Karpas-422 (cell line): ENCODE data around the gene ACAP2. TPM values are rescaled to one million over a fixed set of nuclear protein-coding genes. Genes with fewer than 3 reads are reported as not detected.
A peak's percentile ranks its signal among the peaks of the same experiment; 100 is the strongest.

ENCODE experiments used
- DNase-seq: peaks from one replicate; pipeline ENCODE4 v3.0.0-alpha.2; 2015
- H2AFZ ChIP-seq: fragments of 200-600 bp; sonication (generic); 2 replicates; pipeline ENCODE4 v1.6.1; 2014; ENCODE audit warnings: antibody characterized with exemption, low read length, mixed read lengths
- H3K27ac ChIP-seq: fragments of 200-600 bp; sonication (generic); 2 replicates; pipeline ENCODE4 v1.5.1; 2014; ENCODE audit warnings: mild to moderate bottlenecking, low read length, moderate library complexity
- H3K27me3 ChIP-seq: fragments of 200-600 bp; sonication (generic); 2 replicates; pipeline ENCODE4 v1.6.1; 2014; ENCODE audit warnings: low read length, mixed read lengths
- H3K36me3 ChIP-seq: fragments of 200-600 bp; sonication (generic); 2 replicates; pipeline ENCODE4 v1.6.1; 2014; ENCODE audit warnings: low read length, mixed read lengths; ENCODE audit not compliant: insufficient read depth
- H3K4me1 ChIP-seq: fragments of 200-600 bp; sonication (generic); 2 replicates; pipeline ENCODE4 v1.6.1; 2014; ENCODE audit warnings: mild to moderate bottlenecking, low read length, mixed read lengths
- H3K4me2 ChIP-seq: fragments of 200-600 bp; sonication (generic); 2 replicates; pipeline ENCODE4 v1.6.1; 2014; ENCODE audit warnings: low read length, low read depth, mild to moderate bottlenecking; ENCODE audit not compliant: poor library complexity, severe bottlenecking
- H3K4me3 ChIP-seq: fragments of 200-600 bp; sonication (generic); 2 replicates; pipeline ENCODE4 v1.5.1; 2014; ENCODE audit warnings: mild to moderate bottlenecking, antibody characterized with exemption, low read length, mixed read lengths
- H3K79me2 ChIP-seq: fragments of 200-600 bp; sonication (generic); 2 replicates; pipeline ENCODE4 v1.6.1; 2014; ENCODE audit warnings: mild to moderate bottlenecking, low read length, mixed read lengths
- H3K9ac ChIP-seq: fragments of 200-600 bp; sonication (generic); 2 replicates; pipeline ENCODE4 v1.6.0; 2014; ENCODE audit warnings: low read length
- H3K9me2 ChIP-seq: fragments of 200-600 bp; sonication (generic), shearing (Covaris generic); replicated peaks from 2 replicates; pipeline ENCODE4 v1.6.0; 2014; ENCODE audit warnings: mild to moderate bottlenecking, low read length, moderate library complexity; ENCODE audit not compliant: insufficient read depth
- H3K9me3 ChIP-seq: fragments of 300-700, 200-600 bp; sonication (generic); 2 replicates; pipeline ENCODE4 v1.6.1; 2014; ENCODE audit warnings: low read length, mixed read lengths
- H4K20me1 ChIP-seq: fragments of 200-600 bp; sonication (generic); 2 replicates; pipeline ENCODE4 v1.6.1; 2014; ENCODE audit warnings: mild to moderate bottlenecking, antibody characterized with exemption, low read length, low read depth; ENCODE audit not compliant: insufficient read depth
- total RNA-seq: library from RNA; depleted of rRNA; stranded (reverse); fragments of >200 nt; shearing (Covaris generic); gene quantifications from 2 replicates; pipeline ENCODE4 v1.2.3, GENCODE V29; 2014; ENCODE audit warnings: low replicate concordance

ACAP2 gene
- total RNA-seq, 1 experiment from 2014 or later = 260 TPM

GRCh38 chr3:195448205-195448875 lies 5.5 kb upstream of the ACAP2 start:
- Histone ChIP-seq H3K4me1 (peaks cover 39% of the 10 kb centered on the region), H3K9me3 (no peaks in the 10 kb centered on the region), H3K79me2 (no peaks in the 10 kb centered on the region), H4K20me1 (no peaks in the 10 kb centered on the region), H3K4me3 (no peak overlapping the region), H3K27me3 (no peaks in the 10 kb centered on the region), H3K36me3 (no peaks in the 10 kb centered on the region), H3K27ac (no peak overlapping the region), H2AFZ (no peak overlapping the region), H3K9me2 (no peaks in the 10 kb centered on the region), H3K9ac (no peak overlapping the region), H3K4me2 (no peak overlapping the region)
- DNase-seq = no peak

- Histone ChIP-seq H3K36me3 (no peaks in the 10 kb centered on the region), H3K79me2 (peaks cover 5% of the 10 kb centered on the region), H4K20me1 (no peaks in the 10 kb centered on the region), H3K4me2 (peak overlapping the region; percentile 64), H3K9me3 (no peaks in the 10 kb centered on the region), H3K4me3 (no peak overlapping the region), H3K4me1 (peaks cover 40% of the 10 kb centered on the region), H3K9ac (no peak overlapping the region), H3K27me3 (no peaks in the 10 kb centered on the region), H3K27ac (no peak overlapping the region), H2AFZ (no peak overlapping the region), H3K9me2 (no peaks in the 10 kb centered on the region)
- no peak for DNase-seq
Measured at GRCh38 chr3:195447201-195447600, 4.4 kb upstream of the ACAP2 start.

- H3K9ac ChIP-seq = peak overlapping the region; percentile 29
Measured at GRCh38 chr3:195446359-195446758, 3.5 kb upstream of the ACAP2 start.

GRCh38 chr3:195445885-195446284 lies 3.1 kb upstream of the ACAP2 start:
- H3K27me3 ChIP-seq = no peaks in the 10 kb centered on the region
- peaks cover 46% of the 10 kb centered on the region for H3K4me1 ChIP-seq
- peak overlapping the region; percentile 64 for H3K4me2 ChIP-seq
- peak overlapping the region; percentile 58 for H3K27ac ChIP-seq
- peaks cover 9% of the 10 kb centered on the region; the same call in 1 of the 2 replicates for H4K20me1 ChIP-seq
- peak; percentile 44 for DNase-seq
- peaks cover 18% of the 10 kb centered on the region for H3K79me2 ChIP-seq
- peak overlapping the region; percentile 39; the same call in 1 of the 2 replicates for H2AFZ ChIP-seq
- peak overlapping the region; percentile 29 for H3K9ac ChIP-seq
- H3K9me3 ChIP-seq = no peaks in the 10 kb centered on the region
- H3K9me2 ChIP-seq = no peaks in the 10 kb centered on the region
- no peaks in the 10 kb centered on the region for H3K36me3 ChIP-seq
- H3K4me3 ChIP-seq = peak overlapping the region; percentile 34

More at GRCh38 chr3:195446359-195446758, 3.5 kb upstream of the ACAP2 start:
- Histone ChIP-seq H3K27me3 (no peaks in the 10 kb centered on the region), H2AFZ (peak overlapping the region; percentile 39; the same call in 1 of the 2 replicates), H3K4me2 (peak overlapping the region; percentile 64), H3K27ac (peak overlapping the region; percentile 58), H3K9me2 (no peaks in the 10 kb centered on the region), H4K20me1 (peaks cover 5% of the 10 kb centered on the region; the same call in 1 of the 2 replicates), H3K4me3 (peak overlapping the region; percentile 34), H3K4me1 (peaks cover 41% of the 10 kb centered on the region), H3K36me3 (no peaks in the 10 kb centered on the region), H3K79me2 (peaks cover 14% of the 10 kb centered on the region), H3K9me3 (no peaks in the 10 kb centered on the region)
- DNase-seq = peak; percentile 88

- no peaks in the 10 kb centered on the region for H3K9me2 ChIP-seq
- no peaks in the 10 kb centered on the region for H3K9me3 ChIP-seq
- H4K20me1 ChIP-seq = peaks cover 14% of the 10 kb centered on the region; the same call in 1 of the 2 replicates
- H3K4me1 ChIP-seq = peaks cover 61% of the 10 kb centered on the region
- peaks cover 42% of the 10 kb centered on the region for H3K79me2 ChIP-seq
- peak overlapping the region; percentile 71 for H3K27ac ChIP-seq
- H3K4me3 ChIP-seq = peak overlapping the region; percentile 65
- no peak for DNase-seq
- peak overlapping the region; percentile 70 for H3K9ac ChIP-seq
- H3K27me3 ChIP-seq = no peaks in the 10 kb centered on the region
- peaks cover 4% of the 10 kb centered on the region; the same call in 1 of the 2 replicates for H3K36me3 ChIP-seq
- peak overlapping the region; percentile 94 for H3K4me2 ChIP-seq
- peak overlapping the region; percentile 35 for H2AFZ ChIP-seq
Measured at GRCh38 chr3:195443391-195443989, 670 bp upstream of the ACAP2 start.

GRCh38 chr3:195441992-195442572 lies 738 bp downstream of the ACAP2 start:
- no peak overlapping the region for H2AFZ ChIP-seq
- H4K20me1 ChIP-seq = peaks cover 22% of the 10 kb centered on the region
- peak; percentile 95 for DNase-seq
- peak overlapping the region; percentile 82 for H3K4me2 ChIP-seq
- no peaks in the 10 kb centered on the region for H3K27me3 ChIP-seq
- peak overlapping the region; percentile 80 for H3K4me3 ChIP-seq
- peak overlapping the region; percentile 95 for H3K9ac ChIP-seq
- H3K27ac ChIP-seq = peak overlapping the region; percentile 91
- peaks cover 65% of the 10 kb centered on the region for H3K4me1 ChIP-seq
- H3K9me2 ChIP-seq = no peaks in the 10 kb centered on the region
- peaks cover 4% of the 10 kb centered on the region for H3K36me3 ChIP-seq
- no peaks in the 10 kb centered on the region for H3K9me3 ChIP-seq
- peaks cover 56% of the 10 kb centered on the region for H3K79me2 ChIP-seq

GRCh38 chr3:195441476-195441991 lies 1.3 kb downstream of the ACAP2 start:
- Histone ChIP-seq H3K4me2 (peak overlapping the region; percentile 82), H3K9me2 (no peaks in the 10 kb centered on the region), H3K27me3 (no peaks in the 10 kb centered on the region), H3K9ac (peak overlapping the region; percentile 95), H4K20me1 (peaks cover 24% of the 10 kb centered on the region), H3K36me3 (peaks cover 7% of the 10 kb centered on the region), H3K4me1 (peaks cover 63% of the 10 kb centered on the region), H3K9me3 (no peaks in the 10 kb centered on the region), H3K27ac (peak overlapping the region; percentile 91), H3K4me3 (peak overlapping the region; percentile 80), H2AFZ (no peak overlapping the region), H3K79me2 (peaks cover 62% of the 10 kb centered on the region)
- peak; percentile 68 for DNase-seq

GRCh38 chr3:195441051-195441450 lies 1.8 kb downstream of the ACAP2 start:
- peaks cover 67% of the 10 kb centered on the region for H3K79me2 ChIP-seq
- peaks cover 11% of the 10 kb centered on the region for H3K36me3 ChIP-seq
- no peaks in the 10 kb centered on the region for H3K27me3 ChIP-seq
- peaks cover 24% of the 10 kb centered on the region for H4K20me1 ChIP-seq
- H3K4me1 ChIP-seq = peaks cover 63% of the 10 kb centered on the region
- H2AFZ ChIP-seq = no peak overlapping the region
- peak overlapping the region; percentile 95 for H3K9ac ChIP-seq
- H3K4me3 ChIP-seq = peak overlapping the region; percentile 80
- no peak for DNase-seq
- H3K27ac ChIP-seq = peak overlapping the region; percentile 91
- peak overlapping the region; percentile 82 for H3K4me2 ChIP-seq
- no peaks in the 10 kb centered on the region for H3K9me3 ChIP-seq
- H3K9me2 ChIP-seq = no peaks in the 10 kb centered on the region
